GM21737 (cell line): Measurements from ENCODE around the gene ZDHHC14.
A peak's percentile ranks its signal among the peaks of the same experiment; 100 is the strongest.

Source experiments
- ATAC-seq: cut with Tn5 transposase; IDR thresholded peaks from one replicate; pipeline ENCODE4 v1.9.1; 2021; ENCODE audit warnings: mild to moderate bottlenecking, moderate library complexity; ENCODE audit not compliant: unreplicated experiment

The ZDHHC14 gene

GRCh38 chr6:157530126-157530525 is 149.1 kb downstream of the ZDHHC14 start:
- ATAC-seq, result no peak

- ATAC-seq, result no peak
Measured at GRCh38 chr6:157530724-157531168, 149.8 kb downstream of the ZDHHC14 start.

GRCh38 chr6:157531169-157531985 is 150.4 kb downstream of the ZDHHC14 start:
- no peak for ATAC-seq

GRCh38 chr6:157531986-157532365 is 151.0 kb downstream of the ZDHHC14 start:
- no peak for ATAC-seq

GRCh38 chr6:157533048-157533871 is 152.3 kb downstream of the ZDHHC14 start:
- ATAC-seq, result no peak

- ATAC-seq, result no peak
Measured at GRCh38 chr6:157534134-157534871, 153.3 kb downstream of the ZDHHC14 start.

- no peak for ATAC-seq
Measured at GRCh38 chr6:157534977-157535339, 154.0 kb downstream of the ZDHHC14 start.

GRCh38 chr6:157535340-157536222 is 154.6 kb downstream of the ZDHHC14 start:
- ATAC-seq, result peak; percentile 70

- ATAC-seq, result no peak
Measured at GRCh38 chr6:157536223-157536545, 155.2 kb downstream of the ZDHHC14 start.

GRCh38 chr6:157537556-157537955 is 156.6 kb downstream of the ZDHHC14 start:
- ATAC-seq, result no peak

- no peak for ATAC-seq
Measured at GRCh38 chr6:157538168-157538567, 157.2 kb downstream of the ZDHHC14 start.

GRCh38 chr6:157538698-157539097 is 157.7 kb downstream of the ZDHHC14 start:
- ATAC-seq, result no peak

- no peak for ATAC-seq
Measured at GRCh38 chr6:157539421-157539822, 158.4 kb downstream of the ZDHHC14 start.

GRCh38 chr6:157539900-157540752 is 159.1 kb downstream of the ZDHHC14 start:
- no peak for ATAC-seq

GRCh38 chr6:157541618-157542413 is 160.8 kb downstream of the ZDHHC14 start:
- no peak for ATAC-seq

GRCh38 chr6:157542414-157543160 is 161.6 kb downstream of the ZDHHC14 start:
- ATAC-seq, result no peak

GRCh38 chr6:157546321-157546720 is 165.3 kb downstream of the ZDHHC14 start:
- no peak for ATAC-seq

- ATAC-seq, result no peak
Measured at GRCh38 chr6:157547112-157547511, 166.1 kb downstream of the ZDHHC14 start.
